PC-9 (cell line): ENCODE data around the gene OSBPL8. TPM values are rescaled to one million over a fixed set of nuclear protein-coding genes. Genes with fewer than 3 reads are reported as not detected.

Source experiments
- BruUV-seq: library from RNA; stranded (reverse); fragments of 400-500 nt; replicated peaks from 2 replicates; lab custom pipeline; 2021; lab: Mats Ljungman, UMichigan
- CTCF ChIA-PET: fragments of 300-600 bp; sonication (Branson Sonifier 250); formaldehyde crosslinking; loops from one replicate; lab custom pipeline; 2022; ENCODE audit warnings: antibody characterized with exemption; lab: Charles Lee
- POLR2A ChIA-PET: fragments of 300-600 bp; sonication (Branson Sonifier 250); formaldehyde crosslinking; loops from one replicate; lab custom pipeline; 2022; ENCODE audit warnings: antibody characterized with exemption; ENCODE audit not compliant: unreplicated experiment; lab: Charles Lee
- DNase-seq, 2 experiments: peaks; one replicate each; pipeline versions ENCODE4 v3.0.0 to v3.0.0-alpha.2; 2015 to 2022; ENCODE audit warnings: mixed read lengths in 1 of 2
- H2AFZ ChIP-seq: fragments of 200-600 bp; sonication (generic); 2 replicates; pipeline ENCODE4 v1.8.1; 2017; ENCODE audit warnings: antibody characterized with exemption
- H3F3A ChIP-seq: fragments of 200-600 bp; sonication (generic); 2 replicates; pipeline ENCODE4 v1.8.1; 2017; ENCODE audit warnings: antibody characterized with exemption, mild to moderate bottlenecking, low read depth; ENCODE audit not compliant: insufficient read depth
- H3K27ac ChIP-seq: fragments of 200-600 bp; sonication (generic); 2 replicates; pipeline ENCODE4 v1.6.1; 2016; ENCODE audit warnings: mixed run types
- H3K27me3 ChIP-seq: fragments of 200-600 bp; sonication (generic); 2 replicates; pipeline ENCODE4 v1.6.1; 2016; ENCODE audit warnings: low read depth, mixed run types; ENCODE audit not compliant: insufficient read depth
- H3K36me3 ChIP-seq: fragments of 200-600 bp; sonication (generic); 2 replicates; pipeline ENCODE4 v1.6.1; 2016; ENCODE audit warnings: low read depth, mixed run types
- H3K4me1 ChIP-seq: fragments of 200-600 bp; sonication (generic); replicated peaks from 2 replicates; pipeline ENCODE4 v1.6.1; 2016; ENCODE audit warnings: mixed run types; ENCODE audit not compliant: insufficient read depth
- H3K4me2 ChIP-seq: fragments of 200-600 bp; sonication (generic); 2 replicates; pipeline ENCODE4 v1.6.1; 2017; ENCODE audit warnings: mixed run types
- H3K4me3 ChIP-seq: fragments of 200-600 bp; sonication (generic); 2 replicates; pipeline ENCODE4 v1.6.1; 2016; ENCODE audit warnings: mixed run types
- H3K79me2 ChIP-seq: fragments of 200-600 bp; sonication (generic); 2 replicates; pipeline ENCODE4 v1.6.1; 2017; ENCODE audit warnings: low read depth, mixed run types
- H3K9me2 ChIP-seq: fragments of 200-600 bp; sonication (generic); 2 replicates; pipeline ENCODE4 v1.8.1; 2017; ENCODE audit warnings: mild to moderate bottlenecking; ENCODE audit not compliant: insufficient read depth
- H3K9me3 ChIP-seq: fragments of 200-600 bp; sonication (generic); 2 replicates; pipeline ENCODE4 v1.8.1; 2016; ENCODE audit warnings: low read depth; ENCODE audit not compliant: insufficient read depth
- H4K20me1 ChIP-seq: fragments of 200-600 bp; sonication (generic); 2 replicates; pipeline ENCODE4 v1.8.1; 2017; ENCODE audit not compliant: insufficient read depth
- CTCF ChIP-seq: fragments of 200-600 bp; sonication (generic); conservative IDR thresholded peaks from 2 replicates; pipeline ENCODE4 v1.6.1; 2017; ENCODE audit warnings: mixed run types, antibody characterized with exemption, mild to moderate bottlenecking, moderate library complexity
- EZH2 ChIP-seq: fragments of 200-600 bp; sonication (generic); IDR thresholded peaks from 2 replicates; pipeline ENCODE4 v1.8.0; 2017; ENCODE audit warnings: antibody characterized with exemption, low read depth
- intact Hi-C: fragments of 100-400 bp; cut with micrococcal nuclease; formaldehyde crosslinking; loops from one replicate; pipeline ENCODE4 v1.10.0; 2022; ENCODE audit not compliant: unreplicated experiment
- total RNA-seq: library from RNA; stranded (reverse); gene quantifications from 2 replicates; pipeline ENCODE4 v1.2.3, GENCODE V29; 2021

The OSBPL8 gene
- total RNA-seq, 1 experiment from 2014 or later = 53.2 TPM

DNA sequence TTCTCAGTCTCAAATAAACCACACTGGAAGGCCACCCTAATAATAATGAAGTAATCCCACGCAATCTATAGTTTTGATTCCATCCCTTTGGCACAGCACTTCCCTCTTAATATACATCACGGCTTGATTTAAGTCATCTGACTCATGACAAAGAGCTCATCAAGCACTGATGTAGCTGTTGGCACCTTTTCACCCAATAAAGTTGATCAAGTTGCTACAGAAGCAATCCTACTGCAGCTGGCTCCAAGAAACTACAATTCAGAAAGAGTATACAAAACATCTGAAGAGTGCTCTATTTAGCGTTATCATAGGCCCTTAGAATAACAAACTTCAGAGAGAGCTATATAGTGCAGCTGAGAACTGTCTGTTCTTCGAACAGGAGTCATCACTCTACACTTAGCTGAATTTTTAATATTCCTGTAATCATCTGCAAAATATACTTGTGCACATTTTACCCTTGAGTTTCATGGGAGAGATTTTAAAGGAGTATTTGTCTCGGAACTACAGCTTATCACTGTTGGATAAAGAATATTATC is 94.9 kb downstream of the OSBPL8 start:
- no peaks in the 10 kb centered on the region for H3K4me1 ChIP-seq
- intact Hi-C loops = loop anchor here (10.0 kb wide), 1 partner anchor 120 kb away; no protein-coding TSS in a partner anchor
- POLR2A ChIA-PET = no interaction called here
- no peak overlapping the region for H3K4me3 ChIP-seq
- TF ChIP-seq CTCF (no peak), EZH2 (no peak)
- DNase-seq = no peak
- H3K27me3 ChIP-seq = no peaks in the 10 kb centered on the region
- H3F3A ChIP-seq = no peaks in the 10 kb centered on the region
- CTCF ChIA-PET = no interaction called here
- H3K27ac ChIP-seq = no peak overlapping the region
- no peak overlapping the region for H2AFZ ChIP-seq
- H3K36me3 ChIP-seq = no peaks in the 10 kb centered on the region
- BruUV-seq = no TSS peak
- no peak overlapping the region for H3K4me2 ChIP-seq
- no peaks in the 10 kb centered on the region for H3K9me3 ChIP-seq
- no peaks in the 10 kb centered on the region for H4K20me1 ChIP-seq
- no peaks in the 10 kb centered on the region; the same call in 1 of the 2 replicates for H3K79me2 ChIP-seq
- H3K9me2 ChIP-seq = no peaks in the 10 kb centered on the region

- no peaks in the 10 kb centered on the region for H3K79me2 ChIP-seq
- no peak overlapping the region for H2AFZ ChIP-seq
- BruUV-seq = no TSS peak
- H4K20me1 ChIP-seq = no peaks in the 10 kb centered on the region
- H3K4me1 ChIP-seq = no peaks in the 10 kb centered on the region
- H3K27me3 ChIP-seq = no peaks in the 10 kb centered on the region
- no peaks in the 10 kb centered on the region for H3F3A ChIP-seq
- ChIA-PET POLR2A (interaction anchor here (0.7 kb wide), 1 partner anchor 765 kb away, joined by 4 read pairs; no protein-coding TSS in a partner anchor), CTCF (no interaction called here)
- H3K9me3 ChIP-seq = no peaks in the 10 kb centered on the region
- H3K27ac ChIP-seq = no peak overlapping the region
- TF ChIP-seq CTCF (no peak), EZH2 (no peak)
- no peak overlapping the region for H3K4me2 ChIP-seq
- H3K4me3 ChIP-seq = no peak overlapping the region
- H3K9me2 ChIP-seq = no peaks in the 10 kb centered on the region
- intact Hi-C loops = loop anchor here (10.0 kb wide), 1 partner anchor 122 kb away; no protein-coding TSS in a partner anchor
- no peaks in the 10 kb centered on the region for H3K36me3 ChIP-seq
- no peak for DNase-seq
These were observed 96.8 kb downstream of the OSBPL8 start for GRCh38 chr12:76462668-76463224.

GRCh38 chr12:76460807-76461206 is 98.8 kb downstream of the OSBPL8 start:
- TF ChIP-seq CTCF (no peak), EZH2 (no peak)
- Histone ChIP-seq H3K27me3 (no peaks in the 10 kb centered on the region), H3K9me2 (no peaks in the 10 kb centered on the region), H3K4me3 (no peak overlapping the region), H3K4me2 (no peak overlapping the region), H3K4me1 (no peaks in the 10 kb centered on the region), H3K79me2 (no peaks in the 10 kb centered on the region), H3K27ac (no peak overlapping the region), H2AFZ (no peak overlapping the region), H3K9me3 (no peaks in the 10 kb centered on the region), H3K36me3 (no peaks in the 10 kb centered on the region), H4K20me1 (no peaks in the 10 kb centered on the region), H3F3A (peaks cover 4% of the 10 kb centered on the region; the same call in 1 of the 2 replicates)
- no peak for DNase-seq
- no TSS peak for BruUV-seq
- CTCF ChIA-PET = interaction anchor here (0.5 kb wide), 1 partner anchor 897 kb away, joined by 4 read pairs; no protein-coding TSS in a partner anchor
- POLR2A ChIA-PET = no interaction called here
- intact Hi-C loops = loop anchor here (10.0 kb wide), 1 partner anchor 124 kb away; no protein-coding TSS in a partner anchor
